Activated CD4-positive, alpha-beta memory T cell treated with anti-CD3 and anti-CD28 coated beads for 36 hours (primary cell): ENCODE results near the gene SLCO4A1. TPM values are rescaled to one million over a fixed set of nuclear protein-coding genes. Genes with fewer than 3 reads are reported as not detected.
"Not testable (repeated sequence)": the region's sequence is repeated elsewhere in the genome, so short reads cannot be mapped to it uniquely, and the experiment has no call there.

ENCODE experiments used
- CTCF ChIA-PET: fragments of 350-600 bp; sonication (Branson Sonifier 250); formaldehyde crosslinking; loops from one replicate; lab custom pipeline; 2021; ENCODE audit warnings: antibody characterized with exemption, inconsistent platforms; lab: Charles Lee
- POLR2A ChIA-PET: fragments of 350-600 bp; sonication (Branson Sonifier 250); formaldehyde crosslinking; loops from one replicate; lab custom pipeline; 2021; ENCODE audit warnings: antibody characterized with exemption; lab: Charles Lee
- DNase-seq: peaks from one replicate; pipeline ENCODE4 v3.0.0-alpha.2; 2020
- H3K27ac Mint-ChIP-seq: one replicate; pipeline ENCODE4 v1.8.0; 2021; ENCODE audit warnings: mixed read lengths
- H3K27me3 Mint-ChIP-seq: one replicate; pipeline ENCODE4 v1.8.0; 2021; ENCODE audit warnings: mixed read lengths
- H3K36me3 Mint-ChIP-seq: one replicate; pipeline ENCODE4 v1.8.0; 2021; ENCODE audit warnings: mixed read lengths
- H3K4me1 Mint-ChIP-seq: one replicate; pipeline ENCODE4 v1.8.0; 2021; ENCODE audit warnings: low read depth, mixed read lengths
- H3K4me3 Mint-ChIP-seq: one replicate; pipeline ENCODE4 v1.8.0; 2021; ENCODE audit warnings: mild to moderate bottlenecking, mixed read lengths
- H3K9me3 Mint-ChIP-seq: one replicate; pipeline ENCODE4 v1.8.0; 2021; ENCODE audit warnings: mixed read lengths
- intact Hi-C: fragments of 100-400 bp; cut with micrococcal nuclease; formaldehyde crosslinking; loops from one replicate; pipeline ENCODE4 v1.15.1; 2023
- total RNA-seq, 2 experiments: library from RNA; stranded (reverse); gene quantifications; one replicate each; pipeline ENCODE4 v1.2.3, GENCODE V29; 2021

Gene SLCO4A1
- total RNA-seq, 2 experiments from 2014 or later = 29.6 to 30.7 TPM

DNA sequence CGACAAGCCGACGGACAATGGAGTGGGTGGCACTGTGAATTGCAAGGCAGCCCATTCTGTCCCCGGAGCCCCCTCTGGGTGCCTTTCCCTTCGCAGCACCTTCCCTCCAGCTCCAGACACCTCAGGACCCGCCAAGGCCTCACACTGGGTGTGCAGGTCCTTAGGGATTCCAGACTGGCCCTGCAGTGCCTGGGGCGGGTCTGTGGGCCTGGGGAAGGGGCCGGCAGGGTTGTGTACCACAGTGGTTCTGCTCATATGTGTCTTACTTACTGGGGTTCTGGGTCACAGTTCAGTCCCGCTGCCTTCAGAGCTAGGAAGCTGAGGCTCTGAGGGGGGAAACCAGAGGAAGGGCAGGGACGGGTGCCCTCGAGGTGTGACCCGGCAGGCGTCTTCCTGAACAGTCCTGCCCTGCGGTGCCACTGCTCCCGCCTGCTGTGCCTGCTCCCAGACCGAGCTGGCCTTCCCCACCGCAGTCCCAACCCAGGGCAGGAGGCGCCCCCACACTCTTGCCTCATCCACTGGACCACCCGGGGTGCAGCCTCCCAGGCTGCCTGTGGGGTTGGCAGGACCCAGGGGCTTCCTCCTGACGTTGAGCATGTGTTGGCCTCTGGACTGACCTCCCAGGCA is 16.3 kb upstream of the SLCO4A1 start:
- CTCF ChIA-PET = interaction anchor here (1.1 kb wide), 1 partner anchor 9 kb away, joined by 3 read pairs; no protein-coding TSS in a partner anchor
- POLR2A ChIA-PET = no interaction called here
- no peak for DNase-seq
- no peaks in the 10 kb centered on the region for H3K36me3 Mint-ChIP-seq
- H3K9me3 Mint-ChIP-seq = no peaks in the 10 kb centered on the region
- peaks cover 14% of the 10 kb centered on the region for H3K4me1 Mint-ChIP-seq
- no peak overlapping the region for H3K4me3 Mint-ChIP-seq
- no peaks in the 10 kb centered on the region for H3K27me3 Mint-ChIP-seq
- intact Hi-C loops = no loop called here
- no peak overlapping the region for H3K27ac Mint-ChIP-seq

GRCh38 chr20:62627425-62627824 is 14.9 kb upstream of the SLCO4A1 start:
- H3K27me3 Mint-ChIP-seq, H3K36me3 Mint-ChIP-seq, intact Hi-C loops, H3K4me3 Mint-ChIP-seq, DNase-seq, H3K27ac Mint-ChIP-seq, H3K9me3 Mint-ChIP-seq, POLR2A ChIA-PET, CTCF ChIA-PET: not testable (repeated sequence)
- peaks cover 14% of the 10 kb centered on the region for H3K4me1 Mint-ChIP-seq

DNA sequence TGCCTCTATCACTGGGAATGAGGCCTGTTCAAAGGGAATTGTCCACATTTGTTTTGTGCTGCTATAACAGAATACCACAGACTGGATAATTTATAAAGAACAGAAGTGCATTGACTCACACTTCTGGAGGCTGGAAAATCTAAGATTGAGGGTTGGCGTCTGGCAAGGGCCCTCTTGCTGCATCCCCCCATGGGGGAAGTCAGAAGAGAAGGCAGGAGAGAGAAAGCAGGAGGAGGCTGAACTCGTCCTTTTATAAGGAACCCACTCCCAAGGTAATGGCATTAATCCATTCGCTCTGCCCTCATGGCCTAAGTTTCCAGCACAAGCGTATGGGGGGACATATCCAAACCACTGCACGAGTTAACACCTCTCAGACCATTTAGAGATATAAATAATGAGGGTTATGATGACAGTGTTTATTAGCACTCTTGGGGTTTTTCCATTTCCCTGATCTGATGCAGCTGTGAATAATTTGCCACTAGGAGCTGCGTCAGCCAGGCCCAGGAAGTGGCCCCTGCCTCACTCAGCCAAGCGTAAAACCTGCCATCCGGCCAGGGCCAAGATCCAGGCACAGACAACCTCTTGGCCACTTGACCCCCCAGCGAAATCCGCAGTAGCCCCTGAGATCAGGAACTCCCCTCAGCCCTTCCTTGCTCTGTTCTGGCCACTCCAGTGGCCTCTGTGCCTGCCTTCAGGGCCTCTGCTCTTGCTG is 14.2 kb upstream of the SLCO4A1 start:
- peaks cover 11% of the 10 kb centered on the region for H3K4me1 Mint-ChIP-seq
- H3K36me3 Mint-ChIP-seq = no peaks in the 10 kb centered on the region
- peak; percentile 23 for DNase-seq
- no peaks in the 10 kb centered on the region for H3K9me3 Mint-ChIP-seq
- H3K27ac Mint-ChIP-seq = no peak overlapping the region
- CTCF ChIA-PET = interaction anchor here (1.2 to 2.5 kb wide), 4 partner anchors 10 to 164 kb away, joined by 4 to 9 read pairs (median 6); no protein-coding TSS in a partner anchor
- no peak overlapping the region for H3K4me3 Mint-ChIP-seq
- POLR2A ChIA-PET = interaction anchor here (0.6 to 1.0 kb wide), 2 partner anchors 14 to 128 kb away, joined by 3 read pairs; partner anchors contain the start of gene SLCO4A1
- intact Hi-C loops = no loop called here
- peaks cover 10% of the 10 kb centered on the region for H3K27me3 Mint-ChIP-seq

GRCh38 chr20:62628691-62629090 is 13.6 kb upstream of the SLCO4A1 start:
- peaks cover 14% of the 10 kb centered on the region for H3K27me3 Mint-ChIP-seq
- H3K9me3 Mint-ChIP-seq = no peaks in the 10 kb centered on the region
- DNase-seq = no peak
- H3K27ac Mint-ChIP-seq = no peak overlapping the region
- H3K4me1 Mint-ChIP-seq = peaks cover 4% of the 10 kb centered on the region
- POLR2A ChIA-PET = interaction anchor here (0.6 to 1.0 kb wide), 2 partner anchors 13 to 129 kb away, joined by 3 read pairs; partner anchors contain the start of gene SLCO4A1
- CTCF ChIA-PET = interaction anchor here (1.2 to 2.5 kb wide), 4 partner anchors 10 to 163 kb away, joined by 4 to 9 read pairs (median 6); no protein-coding TSS in a partner anchor
- no peaks in the 10 kb centered on the region for H3K36me3 Mint-ChIP-seq
- intact Hi-C loops = no loop called here
- no peak overlapping the region for H3K4me3 Mint-ChIP-seq

DNA sequence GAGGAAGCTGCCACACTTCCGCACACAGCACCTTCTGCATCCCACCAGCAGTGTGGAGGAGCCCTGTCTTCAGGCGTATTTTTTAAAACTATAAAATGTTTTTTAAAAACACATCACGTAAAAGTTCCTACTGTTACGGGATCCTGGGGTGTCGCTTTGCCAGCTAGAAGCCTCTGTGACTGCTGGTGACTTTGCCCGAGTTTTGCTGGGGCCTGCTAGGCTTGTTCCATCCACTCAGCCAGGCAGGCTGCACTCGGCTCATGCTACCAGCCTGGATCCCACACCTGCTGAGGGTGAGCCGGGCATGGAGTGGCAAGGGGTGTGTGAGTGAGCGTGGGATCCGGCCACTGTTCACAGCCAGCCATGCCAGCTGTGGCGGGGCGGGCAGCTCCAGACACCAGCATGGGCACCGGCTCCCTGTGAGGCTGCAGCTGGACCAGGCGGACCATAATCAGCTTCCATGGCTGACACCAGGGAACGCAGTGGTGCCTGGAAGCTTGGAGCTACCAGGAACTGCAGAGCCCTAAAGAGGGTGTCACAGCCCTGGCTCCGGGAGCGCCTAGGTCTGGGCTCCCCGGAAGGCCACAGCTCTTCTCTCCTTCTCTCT is 12.3 kb upstream of the SLCO4A1 start:
- intact Hi-C loops = no loop called here
- DNase-seq = no peak
- no peak overlapping the region for H3K4me3 Mint-ChIP-seq
- H3K27ac Mint-ChIP-seq = no peak overlapping the region
- no peaks in the 10 kb centered on the region for H3K9me3 Mint-ChIP-seq
- CTCF ChIA-PET = interaction anchor here (1.1 to 2.5 kb wide), 2 partner anchors 13 to 162 kb away, joined by 4 to 6 read pairs; no protein-coding TSS in a partner anchor
- POLR2A ChIA-PET = no interaction called here
- H3K27me3 Mint-ChIP-seq = peaks cover 14% of the 10 kb centered on the region
- no peaks in the 10 kb centered on the region for H3K4me1 Mint-ChIP-seq
- H3K36me3 Mint-ChIP-seq = no peaks in the 10 kb centered on the region

DNA sequence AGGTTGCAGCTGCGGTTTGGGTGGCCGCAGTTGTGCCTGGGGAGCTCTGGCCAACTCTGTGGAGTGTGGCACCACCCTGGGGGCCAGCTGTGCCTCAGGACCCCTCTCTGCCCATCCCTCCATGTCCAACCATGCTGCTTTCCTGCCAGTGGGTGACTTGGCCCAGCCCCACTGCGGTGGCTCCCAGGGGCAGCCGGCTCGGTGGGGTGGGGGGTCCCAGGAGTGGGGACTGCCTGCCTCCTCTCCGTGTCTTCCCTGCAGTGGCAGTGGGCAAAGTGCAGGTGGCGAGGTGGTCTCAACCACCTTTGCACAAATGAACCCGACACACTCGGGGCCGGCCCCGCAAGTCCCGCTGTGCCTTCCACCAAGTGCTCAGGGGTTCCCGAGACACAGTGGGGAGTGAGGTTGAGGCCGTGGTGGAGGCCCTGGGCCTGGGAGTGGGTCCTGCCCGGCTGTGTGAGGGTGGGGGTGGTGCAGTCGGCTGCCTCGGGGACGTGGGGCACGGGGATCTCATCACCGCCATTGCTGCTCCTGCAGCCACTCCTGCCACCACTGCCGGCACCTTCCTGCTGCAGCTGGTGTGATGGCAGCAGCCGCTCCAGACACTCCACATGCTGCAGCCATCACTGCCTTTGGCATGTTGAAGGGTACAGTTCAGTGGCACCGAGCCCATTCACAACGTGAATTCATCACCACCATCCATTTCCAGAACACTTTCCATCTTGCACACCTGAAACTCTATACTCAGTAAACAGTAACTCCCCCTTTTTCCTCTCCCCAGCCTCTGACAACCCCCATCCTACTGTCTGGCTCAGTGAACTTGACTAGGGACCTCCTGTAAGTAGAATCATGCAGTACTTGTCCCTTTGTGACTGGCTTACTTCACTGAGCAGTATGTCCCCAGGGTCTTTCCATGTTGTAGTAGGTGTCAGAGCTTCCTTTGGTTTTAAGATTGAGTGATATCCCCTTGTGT is 10.7 kb upstream of the SLCO4A1 start:
- Mint-ChIP-seq H3K27me3 (peaks cover 22% of the 10 kb centered on the region), H3K4me1 (no peaks in the 10 kb centered on the region), H3K4me3 (no peak overlapping the region), H3K36me3 (no peaks in the 10 kb centered on the region), H3K27ac (no peak overlapping the region), H3K9me3 (no peaks in the 10 kb centered on the region)
- intact Hi-C loops = no loop called here
- POLR2A ChIA-PET = interaction anchor here (1.4 kb wide), 1 partner anchor 11 kb away, joined by 5 read pairs; the partner anchor contains the start of gene SLCO4A1
- DNase-seq = no peak
- CTCF ChIA-PET = interaction anchor here (1.1 kb wide), 1 partner anchor 15 kb away, joined by 4 read pairs; no protein-coding TSS in a partner anchor

DNA sequence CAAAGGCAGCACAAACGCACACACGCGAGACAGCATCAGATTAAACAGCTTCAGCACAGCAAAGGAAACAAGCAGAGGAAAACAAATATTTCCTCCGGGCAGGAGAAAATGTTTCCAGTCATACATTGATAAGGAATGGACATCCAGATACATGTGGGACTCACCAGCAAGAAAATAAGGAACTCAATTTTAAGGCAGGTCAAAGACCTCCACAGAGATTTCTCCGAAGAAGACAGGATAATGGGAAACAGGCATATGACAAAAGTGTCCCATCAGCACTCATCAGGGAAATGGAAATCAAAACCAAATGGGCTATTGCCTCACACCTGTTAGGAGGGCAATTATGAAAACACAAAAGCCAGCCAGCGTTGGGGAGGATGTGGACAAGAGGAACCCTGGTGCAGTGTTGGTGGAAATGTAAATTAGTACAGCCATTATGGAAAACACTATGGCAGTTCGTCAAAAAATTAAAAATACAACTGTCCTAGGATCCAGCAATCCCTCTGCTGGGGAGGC is 9.7 kb upstream of the SLCO4A1 start:
- no peaks in the 10 kb centered on the region for H3K4me1 Mint-ChIP-seq
- CTCF ChIA-PET = no interaction called here
- H3K36me3 Mint-ChIP-seq = no peaks in the 10 kb centered on the region
- no peak overlapping the region for H3K27ac Mint-ChIP-seq
- POLR2A ChIA-PET = no interaction called here
- no peak overlapping the region for H3K4me3 Mint-ChIP-seq
- no peak for DNase-seq
- intact Hi-C loops = no loop called here
- H3K9me3 Mint-ChIP-seq = no peaks in the 10 kb centered on the region
- H3K27me3 Mint-ChIP-seq = peaks cover 22% of the 10 kb centered on the region

GRCh38 chr20:62633598-62634329 is 8.5 kb upstream of the SLCO4A1 start:
- CTCF ChIA-PET = no interaction called here
- H3K27ac Mint-ChIP-seq = no peak overlapping the region
- no peaks in the 10 kb centered on the region for H3K9me3 Mint-ChIP-seq
- intact Hi-C loops = no loop called here
- no peaks in the 10 kb centered on the region for H3K4me1 Mint-ChIP-seq
- DNase-seq = no peak
- H3K36me3 Mint-ChIP-seq = no peaks in the 10 kb centered on the region
- no peak overlapping the region for H3K4me3 Mint-ChIP-seq
- POLR2A ChIA-PET = no interaction called here
- peaks cover 22% of the 10 kb centered on the region for H3K27me3 Mint-ChIP-seq

GRCh38 chr20:62634330-62634967 is 7.9 kb upstream of the SLCO4A1 start:
- Mint-ChIP-seq H3K4me3 (no peak overlapping the region), H3K27me3 (peaks cover 22% of the 10 kb centered on the region), H3K36me3 (no peaks in the 10 kb centered on the region), H3K4me1 (no peaks in the 10 kb centered on the region), H3K27ac (no peak overlapping the region), H3K9me3 (no peaks in the 10 kb centered on the region)
- intact Hi-C loops = no loop called here
- ChIA-PET CTCF (no interaction called here), POLR2A (no interaction called here)
- no peak for DNase-seq

DNA sequence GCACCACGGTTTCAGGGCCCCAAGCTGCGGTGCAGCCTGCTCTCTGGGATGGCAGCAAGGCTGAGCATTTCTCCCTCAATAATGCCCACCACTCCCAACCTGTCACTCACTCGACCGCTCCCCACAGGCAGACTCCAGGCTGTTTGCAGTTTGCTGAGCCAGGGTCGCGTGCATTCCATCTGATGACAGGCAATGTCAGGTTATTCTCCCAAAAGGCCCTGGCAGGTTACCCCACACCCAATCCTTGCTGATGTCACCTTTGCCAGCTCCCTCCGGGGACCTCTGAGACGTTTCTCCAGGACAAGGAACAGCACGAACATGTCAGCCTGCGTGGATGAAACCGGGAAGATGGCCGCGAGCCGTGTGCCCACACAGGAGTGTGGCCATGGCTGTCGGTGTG is 7.1 kb upstream of the SLCO4A1 start:
- ChIA-PET CTCF (no interaction called here), POLR2A (no interaction called here)
- Mint-ChIP-seq H3K9me3 (no peaks in the 10 kb centered on the region), H3K27me3 (peaks cover 22% of the 10 kb centered on the region), H3K4me1 (no peaks in the 10 kb centered on the region), H3K36me3 (no peaks in the 10 kb centered on the region), H3K27ac (no peak overlapping the region), H3K4me3 (no peak overlapping the region)
- DNase-seq = no peak
- intact Hi-C loops = no loop called here
